Epithelial cell of esophagus (primary cell): ENCODE data around the gene PIAS4.

Experiments used
- DNase-seq: peaks from one replicate; pipeline ENCODE4 v3.0.0; 2010; ENCODE audit warnings: low read depth
- H3K4me3 ChIP-seq: 2 replicates; pipeline ENCODE4 v1.5.1; 2011; ENCODE audit warnings: mild to moderate bottlenecking, low read length, control low read depth
- TF ChIP-seq, protein P1 (sequence below): IDR thresholded peaks from 2 replicates; pipeline ENCODE4 v1.5.1; 2011; ENCODE audit warnings: low read depth, mild to moderate bottlenecking, low read length, control low read depth, inconsistent platforms; ENCODE audit not compliant: insufficient read depth; ENCODE audit errors: missing control alignments

PIAS4 gene

GRCh38 chr19:3983542-3983914 lies 24.0 kb upstream of the PIAS4 start:
- no peak for DNase-seq
- H3K4me3 ChIP-seq, result peak overlapping the region; percentile 95
- TF ChIP-seq, protein P1, sequence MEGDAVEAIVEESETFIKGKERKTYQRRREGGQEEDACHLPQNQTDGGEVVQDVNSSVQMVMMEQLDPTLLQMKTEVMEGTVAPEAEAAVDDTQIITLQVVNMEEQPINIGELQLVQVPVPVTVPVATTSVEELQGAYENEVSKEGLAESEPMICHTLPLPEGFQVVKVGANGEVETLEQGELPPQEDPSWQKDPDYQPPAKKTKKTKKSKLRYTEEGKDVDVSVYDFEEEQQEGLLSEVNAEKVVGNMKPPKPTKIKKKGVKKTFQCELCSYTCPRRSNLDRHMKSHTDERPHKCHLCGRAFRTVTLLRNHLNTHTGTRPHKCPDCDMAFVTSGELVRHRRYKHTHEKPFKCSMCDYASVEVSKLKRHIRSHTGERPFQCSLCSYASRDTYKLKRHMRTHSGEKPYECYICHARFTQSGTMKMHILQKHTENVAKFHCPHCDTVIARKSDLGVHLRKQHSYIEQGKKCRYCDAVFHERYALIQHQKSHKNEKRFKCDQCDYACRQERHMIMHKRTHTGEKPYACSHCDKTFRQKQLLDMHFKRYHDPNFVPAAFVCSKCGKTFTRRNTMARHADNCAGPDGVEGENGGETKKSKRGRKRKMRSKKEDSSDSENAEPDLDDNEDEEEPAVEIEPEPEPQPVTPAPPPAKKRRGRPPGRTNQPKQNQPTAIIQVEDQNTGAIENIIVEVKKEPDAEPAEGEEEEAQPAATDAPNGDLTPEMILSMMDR, result no peak

DNA sequence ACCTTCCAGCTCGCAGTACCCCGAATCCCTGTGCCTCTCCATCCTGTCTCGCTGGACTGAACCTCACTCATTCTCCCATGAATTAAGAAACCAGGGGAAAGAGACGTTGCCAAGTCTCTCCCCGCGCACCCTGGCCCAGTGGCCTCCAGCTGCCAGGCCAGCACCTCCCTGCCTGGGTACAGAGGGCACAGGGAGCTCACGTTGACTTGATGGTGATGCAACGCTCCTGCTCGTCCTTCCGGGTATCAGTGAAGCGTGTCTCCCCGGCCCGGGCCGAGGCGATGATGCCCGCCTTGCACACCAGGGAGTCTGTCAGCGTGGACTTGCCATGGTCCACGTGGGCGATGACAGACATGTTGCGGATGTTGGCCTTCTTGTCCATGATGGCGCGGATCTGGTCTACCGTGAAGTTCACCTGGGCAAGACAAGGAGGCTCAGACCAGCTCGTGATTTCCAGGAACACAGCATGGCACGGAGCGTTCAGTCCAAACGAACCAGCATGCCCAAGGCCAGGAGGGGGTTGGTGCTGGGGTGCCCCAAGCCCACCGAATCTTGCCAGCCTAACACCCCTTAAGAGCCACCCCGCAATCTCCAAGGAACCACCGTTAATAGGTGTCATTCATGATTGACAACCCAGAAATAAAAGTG lies 23.5 kb upstream of the PIAS4 start:
- TF ChIP-seq, protein P1, result no peak
- peak overlapping the region; percentile 95 for H3K4me3 ChIP-seq
- peak; percentile 70 for DNase-seq

DNA sequence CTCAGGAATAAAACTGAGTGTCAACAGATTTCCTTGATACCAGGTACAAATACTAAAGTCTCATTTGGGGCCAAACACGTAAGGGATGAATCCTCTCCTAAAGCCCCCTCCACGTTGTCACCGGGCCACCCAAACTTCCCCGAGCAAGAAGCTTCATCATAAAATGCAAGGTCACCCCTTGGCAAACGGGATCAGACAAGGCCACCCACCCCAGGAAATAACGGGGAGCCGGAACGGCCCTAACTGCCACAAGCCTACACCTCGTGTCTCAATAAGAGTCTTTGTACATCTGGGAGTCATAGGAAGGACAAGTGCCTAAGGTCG lies 23.0 kb upstream of the PIAS4 start:
- TF ChIP-seq, protein P1, result no peak
- peak overlapping the region; percentile 95 for H3K4me3 ChIP-seq
- no peak for DNase-seq

- H3K4me3 ChIP-seq, result peak within 1 kb of the TSS; percentile 95
- DNase-seq, result peak; percentile 86
- TF ChIP-seq, protein P1, result no peak
Measured at GRCh38 chr19:3984908-3985642, 22.5 kb upstream of the PIAS4 start, which contains the start of gene EEF2. Gene EEF2 (minus strand): TSS chr19:3985463. CDS start chr19:3985380, 83 bp downstream.

DNA sequence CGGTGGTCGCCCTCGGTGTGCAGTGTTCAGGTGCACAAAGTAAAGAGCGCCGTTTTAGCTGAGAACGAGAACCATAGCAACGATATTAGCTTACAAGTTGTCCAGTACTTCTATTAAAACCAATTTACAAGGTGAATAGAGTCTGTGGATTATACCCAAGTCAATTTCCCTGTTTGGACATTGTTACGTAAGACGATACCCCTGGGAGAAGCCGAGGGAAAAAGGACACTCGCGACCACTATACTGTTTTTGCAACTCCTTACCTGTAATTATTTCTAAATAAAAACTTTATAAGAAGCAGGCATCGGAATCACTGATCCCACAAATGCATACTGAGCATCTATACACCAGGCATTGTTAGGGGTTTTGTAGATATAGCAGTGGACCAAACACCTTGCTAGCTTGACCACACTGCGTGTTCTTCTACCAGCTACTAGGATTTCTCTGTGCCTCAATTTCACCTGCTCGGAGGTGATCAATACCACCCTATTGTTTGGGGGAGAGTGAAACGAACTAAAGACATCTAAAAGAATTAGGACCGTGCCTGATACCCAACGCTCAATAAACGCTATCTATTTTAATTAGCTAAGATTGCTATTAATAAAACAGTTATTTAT lies 21.8 kb upstream of the PIAS4 start:
- H3K4me3 ChIP-seq, result peak overlapping the region; percentile 95
- TF ChIP-seq, protein P1, result no peak
- no peak for DNase-seq

DNA sequence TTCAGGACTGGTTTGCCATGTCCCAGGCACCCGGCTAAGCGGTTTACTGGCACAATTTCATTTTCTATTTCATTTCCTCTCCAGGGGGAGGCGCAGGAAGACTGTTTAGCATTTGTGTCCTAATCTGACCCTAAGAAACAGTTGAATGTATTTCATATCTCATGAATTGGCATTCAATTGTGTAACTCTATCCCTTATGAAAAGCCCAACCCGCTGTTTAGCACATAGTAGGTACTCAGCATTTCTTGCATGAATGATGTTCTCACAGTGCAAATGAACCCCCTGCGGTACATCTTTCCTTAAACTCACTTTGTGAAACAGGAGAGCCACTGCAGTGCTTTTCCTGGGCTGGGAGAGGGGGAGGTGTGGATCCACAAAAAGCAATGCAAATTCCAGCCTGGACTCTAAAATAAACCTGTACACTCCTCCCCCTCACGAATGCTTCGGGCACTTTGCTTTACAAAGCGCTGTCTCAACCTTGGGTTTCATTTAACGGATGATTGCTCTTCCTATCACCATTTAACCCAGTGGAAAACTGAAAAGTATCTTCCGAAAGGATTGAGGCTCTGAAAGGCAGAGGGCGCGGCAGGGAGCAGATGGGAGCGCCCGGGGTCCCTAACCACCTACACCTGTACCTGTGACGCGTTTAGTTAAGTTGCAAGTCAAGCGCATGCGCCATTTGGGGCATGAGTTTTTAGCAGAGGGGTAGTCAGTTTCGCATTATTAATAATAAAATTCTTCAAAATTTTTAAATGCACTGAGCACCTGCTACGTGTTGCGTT lies 21.1 kb upstream of the PIAS4 start:
- TF ChIP-seq, protein P1, result peak; percentile 65
- peak; percentile 85 for DNase-seq
- H3K4me3 ChIP-seq, result peak overlapping the region; percentile 95
